Neural crest cell (in vitro differentiated cells): ENCODE data around the gene SMURF2. TPM values are rescaled to one million over a fixed set of nuclear protein-coding genes. Genes with fewer than 3 reads are reported as not detected.

ENCODE experiments used
- DNase-seq: peaks from one replicate; pipeline ENCODE4 v3.0.0; 2021; ENCODE audit warnings: low read depth, mixed read lengths, low spot score
- H3K27ac Mint-ChIP-seq: one replicate; pipeline ENCODE4 v1.8.0; 2021; ENCODE audit warnings: mild to moderate bottlenecking, mixed read lengths; ENCODE audit not compliant: unreplicated experiment
- H3K27me3 Mint-ChIP-seq: 2 replicates; pipeline ENCODE4 v1.8.0; 2021; ENCODE audit warnings: low read depth, mild to moderate bottlenecking, mixed read lengths
- H3K36me3 Mint-ChIP-seq: 2 replicates; pipeline ENCODE4 v1.8.0; 2021; ENCODE audit warnings: low read depth, mild to moderate bottlenecking, mixed read lengths
- H3K4me1 Mint-ChIP-seq: 2 replicates; pipeline ENCODE4 v1.8.0; 2021; ENCODE audit warnings: mixed read lengths
- H3K4me3 Mint-ChIP-seq: one replicate; pipeline ENCODE4 v1.8.0; 2021; ENCODE audit warnings: mild to moderate bottlenecking, mixed read lengths
- H3K9me3 Mint-ChIP-seq: 2 replicates; pipeline ENCODE4 v1.8.0; 2021; ENCODE audit warnings: mixed read lengths
- CTCF ChIP-seq: fragments of 200-600 bp; sonication (generic); conservative IDR thresholded peaks from 2 replicates; pipeline ENCODE4 v1.5.0; 2021; ENCODE audit warnings: antibody characterized with exemption, mild to moderate bottlenecking
- total RNA-seq: library from RNA; stranded (reverse); gene quantifications from 2 replicates; pipeline ENCODE4 v1.2.1, GENCODE V29; 2021

The SMURF2 gene
- total RNA-seq, 1 donor from 2014 or later = 32.7 TPM

GRCh38 chr17:64540118-64540776 lies 121.9 kb downstream of the SMURF2 start:
- H3K36me3 Mint-ChIP-seq = peaks cover 13% of the 10 kb centered on the region
- no peaks in the 10 kb centered on the region for H3K27me3 Mint-ChIP-seq
- H3K9me3 Mint-ChIP-seq = no peaks in the 10 kb centered on the region
- TF ChIP-seq CTCF = no peak
- H3K4me1 Mint-ChIP-seq = no peaks in the 10 kb centered on the region
- H3K27ac Mint-ChIP-seq = no peak overlapping the region
- no peak for DNase-seq
- no peak overlapping the region for H3K4me3 Mint-ChIP-seq

- peaks cover 11% of the 10 kb centered on the region for H3K36me3 Mint-ChIP-seq
These were observed 123.5 kb downstream of the SMURF2 start for GRCh38 chr17:64538508-64539130.

GRCh38 chr17:64537488-64537887 lies 124.6 kb downstream of the SMURF2 start:
- no peaks in the 10 kb centered on the region for H3K9me3 Mint-ChIP-seq
- peaks cover 19% of the 10 kb centered on the region for H3K36me3 Mint-ChIP-seq
- TF ChIP-seq CTCF = no peak
- H3K4me1 Mint-ChIP-seq = no peaks in the 10 kb centered on the region
- H3K27ac Mint-ChIP-seq = no peak overlapping the region
- no peak overlapping the region for H3K4me3 Mint-ChIP-seq
- DNase-seq = no peak
- no peaks in the 10 kb centered on the region for H3K27me3 Mint-ChIP-seq

More at GRCh38 chr17:64538508-64539130, 123.5 kb downstream of the SMURF2 start:
- Mint-ChIP-seq H3K4me3 (no peak overlapping the region), H3K9me3 (no peaks in the 10 kb centered on the region), H3K27me3 (no peaks in the 10 kb centered on the region), H3K27ac (no peak overlapping the region), H3K4me1 (no peaks in the 10 kb centered on the region)
- no peak for TF ChIP-seq CTCF
- DNase-seq = no peak

GRCh38 chr17:64536913-64537312 lies 125.2 kb downstream of the SMURF2 start:
- Mint-ChIP-seq H3K36me3 (peaks cover 18% of the 10 kb centered on the region), H3K27me3 (no peaks in the 10 kb centered on the region), H3K4me1 (no peaks in the 10 kb centered on the region), H3K27ac (no peak overlapping the region), H3K4me3 (no peak overlapping the region), H3K9me3 (no peaks in the 10 kb centered on the region)
- no peak for DNase-seq
- no peak for TF ChIP-seq CTCF

GRCh38 chr17:64535357-64535756 lies 126.8 kb downstream of the SMURF2 start:
- DNase-seq = no peak
- Mint-ChIP-seq H3K9me3 (no peaks in the 10 kb centered on the region), H3K4me3 (no peak overlapping the region), H3K36me3 (peaks cover 19% of the 10 kb centered on the region), H3K4me1 (no peaks in the 10 kb centered on the region), H3K27me3 (no peaks in the 10 kb centered on the region), H3K27ac (no peak overlapping the region)
- TF ChIP-seq CTCF = no peak
